DOHH2 (cell line): ENCODE measurements around the gene TNFAIP1.
A peak's percentile ranks its signal among the peaks of the same experiment; 100 is the strongest.

Experiments used
- H3F3A ChIP-seq: fragments of 200-600 bp; sonication (generic), shearing (Covaris generic); 2 replicates; pipeline ENCODE4 v1.6.0; 2016; ENCODE audit warnings: antibody characterized with exemption, mild to moderate bottlenecking; ENCODE audit not compliant: control insufficient read depth, insufficient read depth
- H3K27ac ChIP-seq: fragments of 200-600 bp; sonication (generic); 2 replicates; pipeline ENCODE4 v1.5.1; 2014; ENCODE audit warnings: low read depth, mild to moderate bottlenecking, low read length, moderate library complexity
- H3K27me3 ChIP-seq: fragments of 200-600 bp; sonication (generic); 2 replicates; pipeline ENCODE4 v1.6.1; 2014; ENCODE audit warnings: mild to moderate bottlenecking, low read length, mixed read lengths; ENCODE audit not compliant: control insufficient read depth
- H3K36me3 ChIP-seq: fragments of 200-600 bp; sonication (generic); 2 replicates; pipeline ENCODE4 v1.6.1; 2014; ENCODE audit warnings: mild to moderate bottlenecking, low read length, moderate library complexity, mixed read lengths; ENCODE audit not compliant: control insufficient read depth
- H3K4me1 ChIP-seq: fragments of 200-600 bp; sonication (generic); 2 replicates; pipeline ENCODE4 v1.6.1; 2014; ENCODE audit warnings: mild to moderate bottlenecking, low read length, mixed read lengths; ENCODE audit not compliant: control insufficient read depth
- H3K4me2 ChIP-seq: fragments of 200-600 bp; sonication (generic); 2 replicates; pipeline ENCODE4 v1.6.0; 2014; ENCODE audit warnings: mild to moderate bottlenecking, low read length, moderate library complexity
- H3K4me3 ChIP-seq: fragments of 200-600 bp; sonication (generic); 2 replicates; pipeline ENCODE4 v1.5.1; 2014; ENCODE audit warnings: mild to moderate bottlenecking, low read length, mixed read lengths
- H3K79me2 ChIP-seq: fragments of 200-600 bp; sonication (generic); 2 replicates; pipeline ENCODE4 v1.6.1; 2014; ENCODE audit warnings: mild to moderate bottlenecking, low read length, mixed read lengths; ENCODE audit not compliant: control insufficient read depth
- H3K9me2 ChIP-seq: fragments of 200-600 bp; sonication (generic); replicated peaks from 2 replicates; pipeline ENCODE4 v1.6.1; 2014; ENCODE audit warnings: mild to moderate bottlenecking, low read length, mixed read lengths; ENCODE audit not compliant: control insufficient read depth
- H3K9me3 ChIP-seq: fragments of 200-600 bp; sonication (generic); 2 replicates; pipeline ENCODE4 v1.6.1; 2014; ENCODE audit warnings: antibody characterized with exemption, low read length, mixed read lengths; ENCODE audit not compliant: control insufficient read depth, insufficient read depth
- H4K20me1 ChIP-seq: fragments of 200-600 bp; sonication (generic); 2 replicates; pipeline ENCODE4 v1.6.0; 2014; ENCODE audit warnings: low read depth, mild to moderate bottlenecking, antibody characterized with exemption, low read length, moderate library complexity; ENCODE audit not compliant: control insufficient read depth, insufficient read depth
- CTCF ChIP-seq: fragments of 200-600 bp; sonication (generic); IDR thresholded peaks from one replicate; pipeline ENCODE4 v1.5.1; 2014; ENCODE audit warnings: antibody characterized with exemption, mild to moderate bottlenecking, low read depth, low read length; ENCODE audit not compliant: poor library complexity, severe bottlenecking
- EZH2phosphoT487 ChIP-seq: fragments of 200-600 bp; sonication (generic); IDR thresholded peaks from 2 replicates; pipeline ENCODE4 v1.6.1; 2017; ENCODE audit warnings: borderline replicate concordance, mild to moderate bottlenecking, antibody characterized with exemption, low read length, moderate library complexity, mixed read lengths

TNFAIP1 gene

GRCh38 chr17:28318759-28319597, 16.6 kb upstream of the TNFAIP1 start, which contains the start of gene TMEM97:
TSS of gene TMEM97 (plus strand) at chr17:28319200. CDS start at chr17:28319240, 40 bp downstream.
- no peak for TF ChIP-seq EZH2phosphoT487
- Histone ChIP-seq H3K27me3 (no peaks in the 10 kb centered on the region), H3K4me2 (peak within 1 kb of the TSS; percentile 81), H4K20me1 (peaks cover 25% of the 10 kb centered on the region), H3K79me2 (peaks cover 68% of the 10 kb centered on the region), H3K4me1 (peaks cover 51% of the 10 kb centered on the region), H3K36me3 (peaks cover 44% of the 10 kb centered on the region), H3K9me3 (no peaks in the 10 kb centered on the region), H3K27ac (peak within 1 kb of the TSS; percentile 74), H3F3A (no peaks in the 10 kb centered on the region), H3K4me3 (peak within 1 kb of the TSS; percentile 82), H3K9me2 (no peaks in the 10 kb centered on the region)

GRCh38 chr17:28319598-28319935, 16.0 kb upstream of the TNFAIP1 start:
- Histone ChIP-seq H3K36me3 (peaks cover 50% of the 10 kb centered on the region), H3K27ac (peak overlapping the region; percentile 74), H3K4me3 (peak overlapping the region; percentile 82), H3K79me2 (peaks cover 74% of the 10 kb centered on the region), H3K27me3 (no peaks in the 10 kb centered on the region), H3K9me3 (no peaks in the 10 kb centered on the region), H3K4me2 (peak overlapping the region; percentile 80), H3F3A (0 out of 2 replicates have a peak, but pooled peaks cover 4% of the 10 kb centered on the region), H3K9me2 (no peaks in the 10 kb centered on the region), H3K4me1 (peaks cover 57% of the 10 kb centered on the region), H4K20me1 (peaks cover 31% of the 10 kb centered on the region)
- no peak for TF ChIP-seq CTCF
- TF ChIP-seq EZH2phosphoT487: no peak

- no peak for TF ChIP-seq CTCF
- TF ChIP-seq EZH2phosphoT487: no peak
- Histone ChIP-seq H3F3A (0 out of 2 replicates have a peak, but pooled peaks cover 4% of the 10 kb centered on the region), H3K4me2 (peak overlapping the region; percentile 80), H3K9me3 (no peaks in the 10 kb centered on the region), H3K9me2 (no peaks in the 10 kb centered on the region), H3K27ac (peak overlapping the region; percentile 74), H3K4me1 (peaks cover 62% of the 10 kb centered on the region), H4K20me1 (peaks cover 32% of the 10 kb centered on the region), H3K36me3 (peaks cover 59% of the 10 kb centered on the region), H3K4me3 (peak overlapping the region; percentile 82), H3K79me2 (peaks cover 83% of the 10 kb centered on the region), H3K27me3 (no peaks in the 10 kb centered on the region)
Measured at GRCh38 chr17:28320215-28321061, 15.1 kb upstream of the TNFAIP1 start.
